GM12873 (cell line): Measurements from ENCODE around the gene SFXN1.

Source experiments
- TF ChIP-seq, protein P1 (sequence below): IDR thresholded peaks from 2 replicates; pipeline ENCODE4 v1.5.1; 2012; ENCODE audit warnings: low read depth, mild to moderate bottlenecking, moderate library complexity, low read length, control low read depth; ENCODE audit not compliant: insufficient read depth; ENCODE audit errors: missing control alignments

Gene SFXN1

DNA sequence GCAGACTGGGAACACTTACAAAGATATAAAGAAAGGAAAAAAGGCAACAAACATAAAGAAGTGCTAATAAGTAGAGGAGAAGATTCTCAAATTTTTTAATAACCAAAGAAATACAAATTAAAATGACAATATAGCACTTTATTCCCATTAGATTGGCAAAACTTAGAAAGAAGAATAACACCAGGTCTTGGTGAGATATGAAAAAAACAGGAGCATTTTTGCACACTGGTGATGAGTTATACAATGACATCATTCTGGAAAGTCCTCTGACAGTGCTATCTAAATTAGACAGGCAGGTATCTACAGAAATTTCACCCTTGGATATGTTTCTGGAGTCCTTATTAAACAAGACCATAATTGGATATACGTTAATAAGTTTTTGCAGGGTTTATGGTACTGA is 9.5 kb upstream of the SFXN1 start:
- TF ChIP-seq, protein P1, sequence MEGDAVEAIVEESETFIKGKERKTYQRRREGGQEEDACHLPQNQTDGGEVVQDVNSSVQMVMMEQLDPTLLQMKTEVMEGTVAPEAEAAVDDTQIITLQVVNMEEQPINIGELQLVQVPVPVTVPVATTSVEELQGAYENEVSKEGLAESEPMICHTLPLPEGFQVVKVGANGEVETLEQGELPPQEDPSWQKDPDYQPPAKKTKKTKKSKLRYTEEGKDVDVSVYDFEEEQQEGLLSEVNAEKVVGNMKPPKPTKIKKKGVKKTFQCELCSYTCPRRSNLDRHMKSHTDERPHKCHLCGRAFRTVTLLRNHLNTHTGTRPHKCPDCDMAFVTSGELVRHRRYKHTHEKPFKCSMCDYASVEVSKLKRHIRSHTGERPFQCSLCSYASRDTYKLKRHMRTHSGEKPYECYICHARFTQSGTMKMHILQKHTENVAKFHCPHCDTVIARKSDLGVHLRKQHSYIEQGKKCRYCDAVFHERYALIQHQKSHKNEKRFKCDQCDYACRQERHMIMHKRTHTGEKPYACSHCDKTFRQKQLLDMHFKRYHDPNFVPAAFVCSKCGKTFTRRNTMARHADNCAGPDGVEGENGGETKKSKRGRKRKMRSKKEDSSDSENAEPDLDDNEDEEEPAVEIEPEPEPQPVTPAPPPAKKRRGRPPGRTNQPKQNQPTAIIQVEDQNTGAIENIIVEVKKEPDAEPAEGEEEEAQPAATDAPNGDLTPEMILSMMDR = no peak

DNA sequence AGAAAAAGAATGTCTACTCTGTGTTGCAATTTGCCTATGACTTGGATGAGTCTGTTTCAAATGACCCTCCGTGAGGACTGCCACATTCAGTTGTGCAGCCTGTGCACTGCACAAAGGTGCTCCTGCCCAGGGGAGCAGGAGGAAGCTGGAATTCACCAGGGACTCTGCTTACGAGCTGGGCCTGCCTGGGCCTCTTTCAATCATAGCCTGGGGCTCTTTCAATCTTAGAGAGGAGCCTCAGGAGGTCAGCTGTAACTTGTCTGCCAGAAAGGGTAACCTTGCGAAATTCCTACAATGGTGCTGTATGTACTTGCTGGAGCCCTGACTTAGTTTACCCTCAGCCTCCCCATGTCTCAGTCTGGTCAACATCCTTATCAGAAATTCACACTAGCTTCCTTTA is 8.4 kb upstream of the SFXN1 start:
- TF ChIP-seq, protein P1 = no peak

DNA sequence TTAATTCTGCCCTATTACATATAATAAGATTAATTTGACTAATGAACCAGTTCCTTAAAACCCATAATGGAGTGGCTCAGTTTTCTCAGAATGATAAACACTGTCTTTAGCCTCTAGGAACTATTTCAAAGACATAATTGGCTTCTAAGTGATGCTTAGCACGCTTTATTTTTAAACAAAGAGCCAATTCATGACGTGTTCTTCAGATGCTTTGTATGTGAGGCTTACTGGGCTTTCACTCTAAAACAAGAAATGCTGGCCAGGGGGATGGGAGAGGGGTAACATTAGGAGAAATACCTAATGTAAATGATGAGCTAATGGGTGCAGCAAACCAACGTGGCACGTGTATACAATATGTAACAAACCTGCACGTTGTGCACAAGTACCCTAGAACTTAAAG is 7.6 kb upstream of the SFXN1 start:
- TF ChIP-seq, protein P1 = no peak

DNA sequence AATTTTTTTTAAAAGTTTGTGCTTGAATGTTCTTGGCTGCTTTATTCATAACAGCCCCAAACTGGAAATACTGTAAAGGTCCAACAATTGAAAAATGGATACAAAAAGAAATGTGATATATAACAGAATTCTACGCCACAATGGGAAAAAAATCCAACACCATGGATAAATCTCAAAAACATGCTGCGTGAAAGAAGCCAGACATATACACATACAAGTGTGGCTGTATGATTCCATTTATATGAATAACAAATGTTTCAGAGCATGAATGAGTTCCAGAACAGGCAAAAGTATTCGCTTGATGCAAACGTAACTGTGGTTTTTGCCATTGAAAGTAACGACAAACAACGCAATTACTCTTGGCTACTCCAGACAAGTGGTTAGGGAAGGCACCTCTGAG is 7.2 kb upstream of the SFXN1 start:
- TF ChIP-seq, protein P1 = no peak

DNA sequence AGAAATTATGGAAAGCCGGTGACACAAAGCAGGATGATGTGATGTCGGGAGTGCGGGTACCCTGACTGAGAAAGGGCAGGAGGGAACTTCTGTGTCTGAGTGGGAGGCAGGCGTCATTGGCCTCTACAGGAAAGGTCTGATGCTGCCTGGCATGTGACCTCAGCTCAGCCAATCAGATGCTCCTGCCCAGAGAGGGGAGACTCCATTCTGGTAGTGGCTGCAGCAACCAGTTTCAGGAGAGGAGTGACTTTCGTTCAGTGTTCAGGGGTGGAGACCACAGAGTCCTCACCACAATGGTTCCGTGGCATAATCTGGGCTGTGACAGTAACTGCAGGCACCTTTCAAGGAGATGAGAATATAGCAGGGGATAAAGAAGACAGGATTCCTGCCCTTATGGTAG is 6.7 kb upstream of the SFXN1 start:
- TF ChIP-seq, protein P1 = no peak

DNA sequence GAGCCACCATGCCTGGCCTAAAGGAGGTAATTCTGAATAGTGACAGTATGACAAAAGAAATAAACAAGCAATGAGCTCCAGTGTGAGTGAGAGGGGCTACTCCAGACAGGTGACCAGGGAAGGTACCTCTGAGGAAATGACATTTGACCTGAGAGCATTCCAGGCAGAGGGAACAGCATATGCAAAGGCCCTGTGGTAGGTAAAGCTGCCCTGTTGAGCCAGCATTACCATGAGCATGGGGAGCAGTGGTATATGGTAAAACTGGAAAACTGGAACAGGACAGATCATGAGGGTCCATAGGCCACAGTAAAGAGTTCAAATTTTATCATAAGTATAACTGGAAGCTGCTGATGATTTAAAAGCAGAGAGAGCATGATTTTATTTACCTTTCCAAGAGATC is 6.0 kb upstream of the SFXN1 start:
- TF ChIP-seq, protein P1 = no peak

DNA sequence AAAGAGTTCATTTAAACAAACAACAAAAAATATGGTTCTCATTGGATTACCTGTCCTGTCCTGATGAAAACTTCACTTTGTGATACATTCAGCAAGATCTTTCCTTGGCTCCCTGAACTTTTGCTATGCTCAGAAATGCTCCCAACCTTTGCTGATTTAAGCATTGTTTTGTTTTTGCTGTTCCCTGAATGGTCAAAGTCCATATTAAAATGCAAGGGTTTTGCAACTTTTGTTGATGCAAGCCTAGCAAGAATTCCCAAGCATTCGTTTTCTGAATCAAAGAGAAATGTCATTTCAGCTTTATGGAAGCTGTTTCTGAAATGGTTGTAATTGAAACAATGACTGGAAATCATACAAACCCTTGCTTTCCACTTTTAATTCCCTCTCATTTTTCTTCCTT is 3.1 kb upstream of the SFXN1 start:
- TF ChIP-seq, protein P1 = no peak
